GM19193 (cell line): ENCODE data around the gene KCNC2.

ENCODE experiments used
- POLR2A ChIP-seq: IDR thresholded peaks from 4 replicates; pipeline ENCODE4 v1.6.1; 2011; ENCODE audit not compliant: insufficient read depth, insufficient read length; ENCODE audit errors: extremely low read depth

The KCNC2 gene

GRCh38 chr12:75209812-75210138 lies at the start of gene KCNC2:
Gene KCNC2, minus strand, starts transcription at chr12:75209839.
- TF ChIP-seq POLR2A: no peak

- no peak for TF ChIP-seq POLR2A
Measured at GRCh38 chr12:75259143-75259542, 49.5 kb upstream of the KCNC2 start.

GRCh38 chr12:75257510-75257909 lies 47.9 kb upstream of the KCNC2 start:
- no peak for TF ChIP-seq POLR2A

GRCh38 chr12:75245108-75245507 lies 35.5 kb upstream of the KCNC2 start:
- no peak for TF ChIP-seq POLR2A

- TF ChIP-seq POLR2A: no peak
Measured at GRCh38 chr12:75239987-75240386, 30.3 kb upstream of the KCNC2 start.

GRCh38 chr12:75236206-75236605 lies 26.6 kb upstream of the KCNC2 start:
- no peak for TF ChIP-seq POLR2A

GRCh38 chr12:75227132-75227531 lies 17.5 kb upstream of the KCNC2 start:
- TF ChIP-seq POLR2A: no peak

GRCh38 chr12:75212072-75212471 lies 2.4 kb upstream of the KCNC2 start:
- TF ChIP-seq POLR2A: no peak

- TF ChIP-seq POLR2A: no peak
Measured at GRCh38 chr12:75208856-75209811, 505 bp downstream of the KCNC2 start.

GRCh38 chr12:75207338-75208083 lies 2.1 kb downstream of the KCNC2 start:
- TF ChIP-seq POLR2A: no peak

- TF ChIP-seq POLR2A: no peak
Measured at GRCh38 chr12:75205558-75205957, 4.1 kb downstream of the KCNC2 start.

GRCh38 chr12:75196865-75197264 lies 12.8 kb downstream of the KCNC2 start:
- TF ChIP-seq POLR2A: no peak

GRCh38 chr12:75196408-75196807 lies 13.2 kb downstream of the KCNC2 start:
- no peak for TF ChIP-seq POLR2A

GRCh38 chr12:75194250-75194649 lies 15.4 kb downstream of the KCNC2 start:
- no peak for TF ChIP-seq POLR2A

- no peak for TF ChIP-seq POLR2A
Measured at GRCh38 chr12:75192196-75192595, 17.4 kb downstream of the KCNC2 start.

GRCh38 chr12:75190846-75191245 lies 18.8 kb downstream of the KCNC2 start:
- TF ChIP-seq POLR2A: no peak
